Measurements from ENCODE around the gene PRELID3B. TPM values are rescaled to one million over a fixed set of nuclear protein-coding genes. Genes with fewer than 3 reads are reported as not detected.

The PRELID3B gene
- total RNA-seq, 4 donors from 2014 or later, result 25.4 to 42.2 (median 32.8) TPM

GRCh38 chr20:59050437-59050836 lies 7.9 kb upstream of the PRELID3B start:
- TF ChIP-seq EP300 (IDR thresholded peaks at IDR 0.05) (no peak), POLR2A (IDR thresholded peaks at IDR 0.05) (no peak), POLR2AphosphoS5 (IDR thresholded peaks at IDR 0.05) (no peak), CTCF (IDR thresholded peaks at IDR 0.05) (no peak)
- Histone ChIP-seq H3K9me3 (no peaks in the 10 kb centered on the region), H3K27ac (no peak overlapping the region), H3K4me3 (no peak overlapping the region), H3K27me3 (peaks cover 14% of the 10 kb centered on the region), H3K36me3 (no peaks in the 10 kb centered on the region), H3K4me1 (no peaks in the 10 kb centered on the region)
- 57% methylated on average over 1 of the region's 1 CpG for WGBS
- no peak for DNase-seq (ENCODE audit: low spot score in 2 of 2)

GRCh38 chr20:59048681-59049030 lies 6.1 kb upstream of the PRELID3B start:
- Histone ChIP-seq H3K36me3 (no peaks in the 10 kb centered on the region), H3K27me3 (peaks cover 11% of the 10 kb centered on the region), H3K27ac (no peak overlapping the region), H3K4me3 (no peak overlapping the region), H3K4me1 (no peaks in the 10 kb centered on the region), H3K9me3 (no peaks in the 10 kb centered on the region)
- no peak for TF ChIP-seq CTCF (IDR thresholded peaks at IDR 0.05)
- WGBS, result 85% methylated on average over 2 of the region's 2 CpGs
- no peak for DNase-seq (ENCODE audit: low spot score in 2 of 2)

GRCh38 chr20:59047938-59048680 lies 5.5 kb upstream of the PRELID3B start:
- Histone ChIP-seq H3K9me3 (no peaks in the 10 kb centered on the region), H3K27me3 (peaks cover 11% of the 10 kb centered on the region), H3K27ac (no peak overlapping the region), H3K4me1 (peaks cover 5% of the 10 kb centered on the region), H3K4me3 (no peak overlapping the region), H3K36me3 (no peaks in the 10 kb centered on the region)
- 84% methylated on average over 5 of the region's 5 CpGs for WGBS
- DNase-seq (ENCODE audit: low spot score in 2 of 2), result no peak
- TF ChIP-seq CTCF (IDR thresholded peaks at IDR 0.05), result no peak
- TF ChIP-seq POLR2A (IDR thresholded peaks at IDR 0.05), result no peak
- no peak for TF ChIP-seq POLR2AphosphoS5 (IDR thresholded peaks at IDR 0.05)
- no peak for TF ChIP-seq EP300 (IDR thresholded peaks at IDR 0.05)

GRCh38 chr20:59046862-59047261 lies 4.3 kb upstream of the PRELID3B start:
- H3K4me3 ChIP-seq, result no peak overlapping the region
- peaks cover 10% of the 10 kb centered on the region for H3K27me3 ChIP-seq
- peaks cover 13% of the 10 kb centered on the region for H3K4me1 ChIP-seq
- TF ChIP-seq CTCF (IDR thresholded peaks at IDR 0.05), result no peak
- no peak for TF ChIP-seq POLR2A (IDR thresholded peaks at IDR 0.05)
- TF ChIP-seq POLR2AphosphoS5 (IDR thresholded peaks at IDR 0.05), result no peak
- TF ChIP-seq EP300 (IDR thresholded peaks at IDR 0.05), result no peak
- H3K36me3 ChIP-seq, result no peaks in the 10 kb centered on the region
- no peak for DNase-seq (ENCODE audit: low spot score in 2 of 2)
- no peak overlapping the region for H3K27ac ChIP-seq
- H3K9me3 ChIP-seq, result no peaks in the 10 kb centered on the region
- 95% methylated on average over 3 of the region's 3 CpGs for WGBS

GRCh38 chr20:59044796-59045195 lies 2.2 kb upstream of the PRELID3B start:
- Histone ChIP-seq H3K9me3 (no peaks in the 10 kb centered on the region), H3K27me3 (no peaks in the 10 kb centered on the region), H3K4me1 (peaks cover 32% of the 10 kb centered on the region), H3K36me3 (no peaks in the 10 kb centered on the region), H3K27ac (no peak overlapping the region), H3K4me3 (no peak overlapping the region)
- DNase-seq (ENCODE audit: low spot score in 2 of 2), result no peak
- no peak for TF ChIP-seq POLR2AphosphoS5 (IDR thresholded peaks at IDR 0.05)
- no peak for TF ChIP-seq CTCF (IDR thresholded peaks at IDR 0.05)
- no peak for TF ChIP-seq EP300 (IDR thresholded peaks at IDR 0.05)
- TF ChIP-seq POLR2A (IDR thresholded peaks at IDR 0.05), result no peak
- 71% methylated on average over 3 of the region's 3 CpGs for WGBS

Data from suprapubic skin (tissue), 4 donors.